ENCODE measurements around the gene SMPD1. TPM values are rescaled to one million over a fixed set of nuclear protein-coding genes. Genes with fewer than 3 reads are reported as not detected.

Gene SMPD1
- total RNA-seq, 4 donors from 2014 or later = 27.7 to 67.0 (median 43.2) TPM

DNA sequence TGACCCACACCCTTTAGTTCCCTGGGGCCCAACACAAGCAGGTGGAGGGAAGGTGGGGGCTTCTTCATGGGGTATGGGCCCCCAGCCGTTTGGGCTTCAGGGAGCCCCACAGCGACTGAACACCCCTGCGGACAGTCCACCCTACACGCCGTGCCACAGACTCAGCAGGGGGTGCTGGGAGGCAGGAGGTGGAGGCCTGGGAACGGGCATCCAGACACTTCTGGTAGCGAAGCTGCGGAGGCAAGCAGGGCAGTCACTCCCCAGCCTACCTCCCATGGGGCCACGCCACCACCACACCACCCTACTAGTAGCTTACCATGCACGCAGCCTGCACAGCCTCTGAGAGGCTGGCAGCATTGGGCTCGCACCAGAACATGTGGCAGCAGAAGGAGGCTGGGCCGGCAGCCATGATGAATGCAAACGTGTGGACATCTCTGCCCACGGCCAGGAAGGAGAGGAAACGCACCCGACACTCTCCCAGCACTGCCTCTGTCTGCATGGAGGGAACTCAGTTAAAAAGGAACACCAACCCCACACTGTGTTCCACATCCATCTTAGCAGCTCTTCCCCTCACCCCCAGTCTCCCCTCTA, 5.3 kb downstream of the SMPD1 start:
- Histone ChIP-seq H3K4me3 (no peak overlapping the region), H3K27ac (no peak overlapping the region), H3K27me3 (no peaks in the 10 kb centered on the region), H3K9me3 (no peaks in the 10 kb centered on the region), H3K36me3 (no peaks in the 10 kb centered on the region), H3K4me1 (peaks cover 6 to 20% (median 10%) of the 10 kb centered on the region in 4 donors)
- TF ChIP-seq, protein P1, sequence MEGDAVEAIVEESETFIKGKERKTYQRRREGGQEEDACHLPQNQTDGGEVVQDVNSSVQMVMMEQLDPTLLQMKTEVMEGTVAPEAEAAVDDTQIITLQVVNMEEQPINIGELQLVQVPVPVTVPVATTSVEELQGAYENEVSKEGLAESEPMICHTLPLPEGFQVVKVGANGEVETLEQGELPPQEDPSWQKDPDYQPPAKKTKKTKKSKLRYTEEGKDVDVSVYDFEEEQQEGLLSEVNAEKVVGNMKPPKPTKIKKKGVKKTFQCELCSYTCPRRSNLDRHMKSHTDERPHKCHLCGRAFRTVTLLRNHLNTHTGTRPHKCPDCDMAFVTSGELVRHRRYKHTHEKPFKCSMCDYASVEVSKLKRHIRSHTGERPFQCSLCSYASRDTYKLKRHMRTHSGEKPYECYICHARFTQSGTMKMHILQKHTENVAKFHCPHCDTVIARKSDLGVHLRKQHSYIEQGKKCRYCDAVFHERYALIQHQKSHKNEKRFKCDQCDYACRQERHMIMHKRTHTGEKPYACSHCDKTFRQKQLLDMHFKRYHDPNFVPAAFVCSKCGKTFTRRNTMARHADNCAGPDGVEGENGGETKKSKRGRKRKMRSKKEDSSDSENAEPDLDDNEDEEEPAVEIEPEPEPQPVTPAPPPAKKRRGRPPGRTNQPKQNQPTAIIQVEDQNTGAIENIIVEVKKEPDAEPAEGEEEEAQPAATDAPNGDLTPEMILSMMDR (IDR thresholded peaks at IDR 0.05) = no peak
- TF ChIP-seq POLR2AphosphoS5 (IDR thresholded peaks at IDR 0.05) = no peak
- TF ChIP-seq POLR2A (IDR thresholded peaks at IDR 0.05) = no peak
- no peak for TF ChIP-seq EP300 (IDR thresholded peaks at IDR 0.05; ENCODE audit: low read depth)
- DNase-seq = no peak
- intact Hi-C loops (cut with DNase I; ENCODE audit: low total_unique reads) (no loop called here), in situ Hi-C loops (cut with MboI; ENCODE audit: low pct_ligation_motif_present in 1 of 4, low pct_unique_long_range_greater_than_20kb in 1 of 4, low sequenced_read_pairs in 3 of 4) (no loop called here)
- WGBS, 2 donors (ENCODE audit: low coverage in 1 of 2) = 91% methylated on average over 16 of the region's 16 CpGs; no CpG with 5 or more reads in 1 of the 2 donors

DNA sequence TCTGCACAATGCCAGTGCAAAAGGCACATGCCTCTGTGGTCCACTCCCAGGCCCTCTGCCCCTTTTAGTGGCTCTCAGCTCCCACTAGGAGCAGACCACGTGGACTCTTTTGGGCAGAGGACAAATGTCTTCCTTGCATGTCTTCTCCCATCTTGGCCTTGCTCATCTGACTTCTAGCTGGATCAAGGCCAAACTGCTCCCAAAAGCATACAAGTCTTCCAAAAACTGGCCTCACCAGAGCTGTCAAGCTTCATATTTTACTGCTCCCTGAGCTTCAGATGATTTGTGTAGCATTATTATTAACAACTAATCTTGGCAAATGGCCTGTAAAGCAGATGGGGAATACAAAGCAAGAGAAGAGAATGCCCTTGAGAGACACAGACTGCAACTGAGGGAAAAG, 6.9 kb downstream of the SMPD1 start:
- WGBS, 2 donors (ENCODE audit: low coverage in 1 of 2) = 63 to 80% methylated on average over 1 of the region's 1 CpG
- H3K27ac ChIP-seq = no peak overlapping the region
- peaks cover 0 to 7% (median 0%) of the 10 kb centered on the region in 4 donors for H3K4me1 ChIP-seq
- H3K4me3 ChIP-seq = no peak overlapping the region
- DNase-seq = no peak
- no peaks in the 10 kb centered on the region for H3K9me3 ChIP-seq
- H3K27me3 ChIP-seq = no peaks in the 10 kb centered on the region
- in situ Hi-C loops (cut with MboI; ENCODE audit: low pct_ligation_motif_present in 1 of 4, low pct_unique_long_range_greater_than_20kb in 1 of 4, low sequenced_read_pairs in 3 of 4) (no loop called here), intact Hi-C loops (cut with DNase I; ENCODE audit: low total_unique reads) (no loop called here)
- TF ChIP-seq EP300 (IDR thresholded peaks at IDR 0.05; ENCODE audit: low read depth) (no peak), POLR2A (IDR thresholded peaks at IDR 0.05) (no peak), POLR2AphosphoS5 (IDR thresholded peaks at IDR 0.05) (no peak)
- TF ChIP-seq, protein P1 (IDR thresholded peaks at IDR 0.05) = no peak
- no peaks in the 10 kb centered on the region for H3K36me3 ChIP-seq

DNA sequence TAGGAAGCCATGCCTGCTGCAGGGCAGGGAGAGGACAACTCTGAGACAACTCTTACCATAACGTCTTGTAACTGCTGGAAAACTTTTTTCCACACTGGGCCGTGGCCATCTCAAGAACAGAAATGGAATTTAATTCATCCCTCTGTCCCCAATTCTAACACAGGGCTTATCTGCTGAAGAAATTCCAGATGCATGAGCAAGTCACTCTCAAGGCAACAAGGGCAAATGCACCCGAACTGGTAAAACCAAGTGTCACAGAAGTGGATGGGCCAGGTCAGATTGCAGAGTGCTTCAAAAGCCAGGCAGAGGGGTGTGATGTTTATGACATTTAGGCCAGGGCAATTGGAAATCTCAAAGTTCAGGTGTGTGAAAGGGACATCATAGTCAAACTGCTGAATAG, 7.4 kb downstream of the SMPD1 start:
- intact Hi-C loops (cut with DNase I; ENCODE audit: low total_unique reads) (no loop called here), in situ Hi-C loops (cut with MboI; ENCODE audit: low pct_ligation_motif_present in 1 of 4, low pct_unique_long_range_greater_than_20kb in 1 of 4, low sequenced_read_pairs in 3 of 4) (no loop called here)
- H3K9me3 ChIP-seq = no peaks in the 10 kb centered on the region
- 67 to 69% methylated on average over 3 of the region's 3 CpGs for WGBS, 2 donors (ENCODE audit: low coverage in 1 of 2)
- TF ChIP-seq POLR2AphosphoS5 (IDR thresholded peaks at IDR 0.05) (no peak), POLR2A (IDR thresholded peaks at IDR 0.05) (no peak), EP300 (IDR thresholded peaks at IDR 0.05; ENCODE audit: low read depth) (no peak)
- TF ChIP-seq, protein P1 (IDR thresholded peaks at IDR 0.05) = no peak
- no peaks in the 10 kb centered on the region for H3K36me3 ChIP-seq
- H3K27ac ChIP-seq = no peak overlapping the region
- H3K4me3 ChIP-seq = no peak overlapping the region
- no peak for DNase-seq
- H3K4me1 ChIP-seq = peaks cover 0 to 7% (median 0%) of the 10 kb centered on the region in 4 donors
- H3K27me3 ChIP-seq = no peaks in the 10 kb centered on the region

DNA sequence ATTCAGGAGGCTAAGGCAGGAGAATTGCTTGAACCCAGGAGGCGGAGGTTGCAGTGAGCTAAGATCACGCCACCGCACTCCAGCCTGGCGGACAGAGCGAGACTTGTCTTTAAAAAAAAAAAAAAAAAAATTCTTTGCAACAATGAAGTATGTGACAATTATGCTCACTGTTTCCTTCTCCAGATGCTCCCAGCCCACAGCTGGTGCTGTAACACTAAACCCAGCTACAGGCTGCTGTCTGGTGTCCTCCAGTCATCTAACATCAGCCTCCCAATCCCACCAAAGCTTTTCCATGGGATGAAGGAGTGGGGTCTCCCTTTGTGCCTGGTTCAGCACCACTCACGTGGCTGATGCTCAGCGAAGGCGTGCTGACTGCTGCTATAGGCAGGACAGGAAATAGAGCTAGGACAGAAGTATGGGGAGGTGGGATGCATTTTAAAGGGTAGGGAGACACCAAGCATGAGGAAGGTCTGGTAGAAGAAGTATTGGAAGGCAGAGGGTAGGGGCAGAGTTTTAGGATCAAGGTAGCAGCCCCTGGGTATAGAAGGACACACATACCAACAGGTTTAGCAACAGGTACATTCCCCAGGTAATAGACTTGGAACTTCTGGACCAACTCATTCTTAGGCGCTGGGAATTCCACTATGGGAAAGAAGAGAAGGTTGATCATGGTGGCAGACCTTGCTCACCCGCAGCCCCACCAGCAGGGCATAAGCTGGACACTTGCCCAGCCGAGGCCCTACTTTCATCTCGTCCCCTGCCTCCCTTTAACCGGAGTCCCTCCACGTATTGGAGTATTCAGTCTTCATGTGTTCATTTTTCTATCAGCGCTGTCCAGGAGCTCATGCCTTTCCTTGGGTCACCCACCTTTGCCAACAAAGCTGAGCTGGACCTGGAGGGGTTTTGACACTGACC, 10.4 kb downstream of the SMPD1 start:
- in situ Hi-C loops (cut with MboI; ENCODE audit: low pct_ligation_motif_present in 1 of 4, low pct_unique_long_range_greater_than_20kb in 1 of 4, low sequenced_read_pairs in 3 of 4) = no loop called here
- WGBS, 2 donors (ENCODE audit: low coverage in 1 of 2) = 93 to 98% methylated on average over 8 to 15 of the region's 15 CpGs
- TF ChIP-seq, protein P1 (IDR thresholded peaks at IDR 0.05) = no peak
- TF ChIP-seq POLR2AphosphoS5 (IDR thresholded peaks at IDR 0.05) (no peak), EP300 (IDR thresholded peaks at IDR 0.05; ENCODE audit: low read depth) (no peak), POLR2A (IDR thresholded peaks at IDR 0.05) (no peak)
- intact Hi-C loops (cut with DNase I; ENCODE audit: low total_unique reads) = no loop called here
- Histone ChIP-seq H3K9me3 (no peaks in the 10 kb centered on the region), H3K4me1 (peaks cover 0 to 18% (median 5%) of the 10 kb centered on the region in 4 donors), H3K36me3 (no peaks in the 10 kb centered on the region), H3K27me3 (no peaks in the 10 kb centered on the region), H3K4me3 (no peak overlapping the region), H3K27ac (no peak overlapping the region)
- no peak for DNase-seq

Measured in transverse colon (tissue), 4 donors.